GM21529 (cell line): ENCODE results near the gene PAGE2B.
A peak's percentile ranks its signal among the peaks of the same experiment; 100 is the strongest.
"Not testable (repeated sequence)": the region's sequence is repeated elsewhere in the genome, so short reads cannot be mapped to it uniquely, and the experiment has no call there.

Source experiments
- ATAC-seq: cut with Tn5 transposase; IDR thresholded peaks from one replicate; pipeline ENCODE4 v1.9.1; 2021; ENCODE audit not compliant: unreplicated experiment

The PAGE2B gene

GRCh38 chrX:55074851-55075467 is at the start of gene PAGE2B:
Gene PAGE2B, plus strand, starts transcription at chrX:55075030. Its CDS starts 1,012 bp downstream, at chrX:55076042.
- ATAC-seq: no peak

DNA sequence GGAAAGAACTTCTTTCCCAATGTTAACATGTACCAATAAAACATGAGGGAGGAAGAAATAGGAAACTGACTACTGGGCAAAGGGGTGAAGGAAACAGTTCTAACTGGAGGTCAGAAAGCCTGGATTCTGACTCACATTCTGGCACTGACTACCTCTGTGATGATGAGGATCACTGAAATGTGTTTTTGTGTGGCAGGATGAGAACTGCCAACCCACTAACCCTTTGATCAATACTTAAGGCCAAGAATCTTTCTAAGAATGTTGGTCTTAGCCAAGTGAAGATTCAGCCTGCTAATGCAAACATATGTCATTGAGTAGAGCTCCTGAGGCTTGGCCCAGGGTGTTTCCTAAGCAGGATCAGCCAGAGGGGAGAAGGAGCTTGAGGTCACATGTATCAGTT is 48.7 kb upstream of the PAGE2B start:
- no peak for ATAC-seq

GRCh38 chrX:55026840-55027239 is 48.0 kb upstream of the PAGE2B start:
- ATAC-seq: no peak

- ATAC-seq: no peak
These were observed 46.8 kb upstream of the PAGE2B start for GRCh38 chrX:55028040-55028439.

GRCh38 chrX:55028611-55029010 is 46.2 kb upstream of the PAGE2B start:
- no peak for ATAC-seq

GRCh38 chrX:55029291-55029690 is 45.5 kb upstream of the PAGE2B start:
- no peak for ATAC-seq

GRCh38 chrX:55030271-55031205 is 44.3 kb upstream of the PAGE2B start, which contains the start of gene ALAS2:
Gene ALAS2, minus strand, starts transcription at chrX:55030977. Its CDS starts 4,977 bp downstream, at chrX:55026000.
- ATAC-seq: no peak

- ATAC-seq: no peak
These were observed 41.4 kb upstream of the PAGE2B start for GRCh38 chrX:55033429-55033828.

GRCh38 chrX:55039471-55039870 is 35.4 kb upstream of the PAGE2B start:
- ATAC-seq: no peak

GRCh38 chrX:55041514-55041913 is 33.3 kb upstream of the PAGE2B start:
- no peak for ATAC-seq

GRCh38 chrX:55050599-55050998 is 24.2 kb upstream of the PAGE2B start:
- ATAC-seq: not testable (repeated sequence)

DNA sequence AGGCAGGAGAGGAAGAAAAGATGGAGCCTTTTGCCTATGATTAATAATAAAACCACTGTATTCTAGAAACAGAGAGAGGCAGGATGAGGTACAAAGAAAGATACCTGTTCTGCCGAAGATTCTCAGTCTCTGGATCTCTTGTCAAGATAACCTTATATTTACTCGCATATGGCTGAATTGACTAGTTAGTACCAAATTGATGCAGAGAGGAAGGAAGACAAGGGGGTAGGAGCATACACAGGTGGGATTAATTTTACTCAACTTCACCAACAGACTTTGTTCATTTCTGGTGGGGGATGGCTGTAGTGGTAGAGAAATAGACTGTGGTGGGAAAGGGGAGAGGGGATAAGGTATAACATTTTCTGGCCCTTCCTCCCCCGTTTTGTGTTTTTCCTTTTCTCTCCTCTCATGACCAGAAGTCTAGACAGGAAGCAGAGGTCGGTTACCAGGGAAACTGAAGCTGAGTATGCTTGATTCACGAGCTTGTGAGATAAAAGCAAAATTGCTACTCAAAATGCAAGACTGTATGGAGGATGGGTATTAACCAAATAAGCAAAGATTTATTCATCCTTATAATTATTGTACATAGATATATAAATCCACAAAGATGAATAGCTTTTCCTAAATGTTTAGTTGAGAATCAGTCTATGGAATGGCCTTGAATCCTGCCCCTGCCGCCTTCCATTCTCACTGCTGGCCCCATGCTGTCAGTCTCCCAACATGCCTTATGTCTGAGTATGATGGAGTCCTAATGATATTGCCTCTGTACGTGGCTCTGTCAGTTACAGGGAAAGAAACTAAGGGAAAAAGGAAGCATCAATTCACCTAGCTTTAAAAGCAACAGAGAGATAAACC is 17.8 kb upstream of the PAGE2B start:
- ATAC-seq: no peak

DNA sequence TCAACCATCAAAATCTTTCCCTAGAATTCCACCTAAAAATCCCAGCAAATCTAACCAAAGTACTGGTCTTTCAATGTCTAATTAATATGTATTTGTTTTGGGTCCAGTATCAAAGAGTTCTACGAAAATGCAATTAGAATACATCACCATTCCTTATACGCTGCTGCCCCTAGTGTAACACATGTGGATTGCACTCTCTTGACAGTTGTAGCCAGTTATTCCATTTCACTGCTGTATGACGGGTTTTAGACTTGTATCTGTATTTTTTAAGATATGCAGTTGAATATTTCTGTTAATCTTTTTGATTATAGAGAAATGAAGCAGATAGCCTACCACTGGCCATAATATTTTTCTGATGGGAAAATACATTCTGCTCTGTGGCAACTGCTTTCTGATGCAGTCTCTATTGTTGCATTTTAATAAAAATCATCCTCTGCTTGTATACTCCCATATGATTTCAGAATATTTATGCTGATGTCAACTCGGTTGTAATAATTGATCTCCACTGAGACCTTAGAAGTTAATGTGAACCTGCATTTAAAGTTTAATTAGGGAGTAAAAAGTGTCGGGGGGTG is 17.1 kb upstream of the PAGE2B start:
- ATAC-seq: peak; percentile 81

DNA sequence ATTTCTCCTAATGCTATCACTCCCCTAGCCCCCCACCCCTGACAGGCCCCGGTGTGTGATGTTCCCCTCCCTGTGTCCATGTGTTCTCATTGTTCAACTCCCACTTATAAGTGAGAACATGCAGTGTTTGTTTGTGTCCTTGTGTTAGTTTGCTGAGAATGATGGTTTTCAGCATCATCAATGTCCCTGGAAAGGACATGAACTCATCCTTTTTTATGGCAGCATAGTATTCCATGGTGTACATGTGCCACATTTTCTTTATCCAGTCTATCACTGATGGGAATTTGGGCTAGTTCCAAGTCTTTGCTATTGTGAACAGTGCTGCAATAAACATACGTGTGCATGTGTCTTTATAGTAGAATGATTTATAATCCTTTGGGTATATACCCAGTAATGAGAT is 7.7 kb upstream of the PAGE2B start:
- not testable (repeated sequence) for ATAC-seq

GRCh38 chrX:55072286-55072685 is 2.5 kb upstream of the PAGE2B start:
- no peak for ATAC-seq

GRCh38 chrX:55088795-55089489 is 14.1 kb downstream of the PAGE2B start, which contains the start of gene PAGE2:
Gene PAGE2, plus strand, starts transcription at chrX:55089018. Its CDS starts 1,003 bp downstream, at chrX:55090021.
- ATAC-seq: no peak

DNA sequence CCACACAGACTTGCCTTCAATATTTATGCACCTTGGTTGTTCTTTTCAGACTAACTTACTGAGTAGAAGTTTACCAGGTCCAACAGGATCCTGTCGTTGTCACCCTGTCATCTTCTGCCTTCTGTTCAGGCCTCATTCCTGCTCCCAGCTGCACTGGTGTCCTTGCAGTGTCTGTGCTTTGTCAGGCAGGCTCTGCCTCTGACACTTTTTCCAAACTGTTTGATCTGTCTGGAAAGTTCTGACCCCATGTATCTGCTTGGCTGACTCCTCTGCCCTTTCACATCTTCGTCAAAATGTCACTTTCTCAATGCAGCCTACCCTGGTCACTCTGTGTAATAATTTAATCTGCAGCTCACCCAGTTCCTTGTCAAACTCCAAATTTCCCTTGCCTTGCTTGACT is 23.9 kb downstream of the PAGE2B start:
- no peak for ATAC-seq

DNA sequence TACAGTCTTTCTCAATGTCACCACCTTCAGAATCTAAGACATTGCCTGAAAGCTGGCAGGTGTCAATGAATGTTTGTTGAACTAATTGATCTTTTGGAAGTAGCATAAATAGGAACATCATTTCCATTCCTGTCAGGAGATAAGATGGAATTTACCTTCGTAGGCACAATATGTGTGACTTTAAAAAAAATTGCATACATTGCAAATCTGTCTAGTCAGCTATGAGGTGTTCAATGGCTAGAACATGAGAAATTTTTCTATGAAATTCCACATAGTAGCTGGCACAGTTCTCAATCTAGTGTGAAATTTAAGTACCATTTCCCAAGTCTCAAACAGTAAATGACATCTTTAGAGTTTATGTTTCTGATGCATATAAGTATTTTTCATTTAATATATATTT is 24.3 kb downstream of the PAGE2B start:
- no peak for ATAC-seq

- ATAC-seq: no peak
These were observed 27.9 kb downstream of the PAGE2B start for GRCh38 chrX:55102754-55103153.

DNA sequence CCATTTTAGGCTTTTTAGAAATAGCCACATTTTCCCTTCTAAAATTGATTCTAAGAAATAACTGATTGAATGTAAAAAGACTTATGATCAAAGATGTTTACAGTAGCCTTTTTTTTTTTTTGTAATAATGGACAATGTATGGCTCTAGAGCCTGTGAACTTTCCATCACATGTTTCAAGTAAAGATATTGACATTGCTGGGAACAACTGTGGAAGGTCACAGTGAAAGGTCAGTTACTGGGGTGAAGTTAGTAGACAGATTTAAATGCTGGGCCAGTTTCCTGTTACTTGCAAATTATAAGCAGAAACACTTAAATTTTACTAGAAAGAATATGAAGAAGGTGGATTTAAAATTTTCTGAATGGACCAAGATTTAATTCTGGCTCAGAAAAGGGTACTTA is 32.4 kb downstream of the PAGE2B start:
- ATAC-seq: no peak
